Measurements from ENCODE around the gene SH3RF2.
"Not testable (repeated sequence)": the region's sequence is repeated elsewhere in the genome, so short reads cannot be mapped to it uniquely, and the experiment has no call there.

SH3RF2 gene

DNA sequence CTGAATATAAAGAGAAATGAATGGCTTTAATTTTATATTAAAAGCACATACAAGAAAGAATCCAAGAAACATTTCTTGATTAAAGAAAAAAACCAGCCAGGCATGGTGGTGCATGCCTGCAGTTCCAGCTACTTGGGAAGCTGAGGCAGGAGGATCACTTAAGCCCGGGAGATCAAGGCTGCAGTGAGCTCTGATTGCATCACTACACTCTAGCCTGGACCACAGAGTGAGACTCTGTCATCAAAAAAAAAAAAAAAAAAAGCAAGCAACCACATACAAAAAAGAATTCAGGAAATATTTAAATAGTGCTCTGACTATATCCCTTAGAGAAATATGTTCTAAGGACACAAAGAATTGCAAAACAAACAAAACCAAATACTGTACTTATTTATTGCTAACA, 171.5 kb downstream of the SH3RF2 start:
- no peaks in the 10 kb centered on the region for H3K27me3 ChIP-seq (ENCODE audit: control insufficient read depth, insufficient read depth, low read length)
- H3K9me3 ChIP-seq (ENCODE audit: control insufficient read depth, insufficient read depth, low read depth, low read length) = no peaks in the 10 kb centered on the region
- H3K9ac ChIP-seq (ENCODE audit: low read length) = no peak overlapping the region
- H3K4me1 ChIP-seq (ENCODE audit: control insufficient read depth, insufficient read depth, low read length) = no peaks in the 10 kb centered on the region
- no peak overlapping the region for H3K4me3 ChIP-seq (ENCODE audit: low read depth, low read length)
- peaks cover 16% of the 10 kb centered on the region for H3K36me3 ChIP-seq (ENCODE audit: control insufficient read depth, insufficient read depth, low read length)
- no peak overlapping the region for H3K27ac ChIP-seq (ENCODE audit: low read depth, low read length)

DNA sequence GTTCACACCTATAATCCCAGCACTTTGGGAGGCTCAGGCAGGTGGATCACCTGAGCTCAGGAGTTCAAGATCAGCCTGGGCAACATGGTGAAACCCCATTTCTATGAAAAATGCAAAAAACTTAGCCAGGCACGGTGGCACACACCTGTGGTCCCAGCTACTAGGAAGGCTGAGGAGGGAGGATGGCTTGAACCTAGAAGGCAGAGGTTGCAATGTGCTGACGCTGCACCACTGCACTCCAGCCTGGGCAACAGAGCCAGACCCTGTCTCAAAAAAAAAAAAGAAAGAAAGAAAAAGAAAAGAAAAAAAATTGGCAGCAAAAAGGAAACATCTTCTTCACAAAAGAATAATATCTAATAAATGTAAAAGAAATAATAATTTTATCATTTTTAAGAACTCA, 172.5 kb downstream of the SH3RF2 start:
- H3K9ac ChIP-seq (ENCODE audit: low read length); H3K4me1 ChIP-seq (ENCODE audit: control insufficient read depth, insufficient read depth, low read length); H3K27me3 ChIP-seq (ENCODE audit: control insufficient read depth, insufficient read depth, low read length); H3K9me3 ChIP-seq (ENCODE audit: control insufficient read depth, insufficient read depth, low read depth, low read length); H3K27ac ChIP-seq (ENCODE audit: low read depth, low read length); H3K4me3 ChIP-seq (ENCODE audit: low read depth, low read length): not testable (repeated sequence)
- peaks cover 25% of the 10 kb centered on the region for H3K36me3 ChIP-seq (ENCODE audit: control insufficient read depth, insufficient read depth, low read length)

DNA sequence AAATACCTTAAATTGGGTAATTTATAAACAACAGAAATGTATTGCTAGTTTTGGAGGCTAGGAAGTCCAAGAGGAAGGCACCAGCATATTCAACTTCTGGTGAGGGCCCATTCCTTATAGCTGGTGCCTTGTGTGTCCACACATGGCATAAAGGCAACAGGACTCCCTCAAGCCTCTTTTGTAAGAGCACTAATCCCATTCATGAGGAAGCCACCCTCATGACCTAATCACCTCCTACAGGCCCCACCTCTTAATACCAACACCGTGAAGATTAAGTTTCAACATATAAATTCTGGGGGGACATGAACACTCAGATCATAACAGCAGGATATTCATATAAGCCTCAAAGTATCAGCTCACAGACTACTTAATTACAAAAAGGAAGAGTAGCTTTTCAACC, 173.0 kb downstream of the SH3RF2 start:
- Histone ChIP-seq H3K36me3 (ENCODE audit: control insufficient read depth, insufficient read depth, low read length) (peaks cover 30% of the 10 kb centered on the region), H3K4me1 (ENCODE audit: control insufficient read depth, insufficient read depth, low read length) (no peaks in the 10 kb centered on the region), H3K27me3 (ENCODE audit: control insufficient read depth, insufficient read depth, low read length) (no peaks in the 10 kb centered on the region), H3K9ac (ENCODE audit: low read length) (no peak overlapping the region), H3K4me3 (ENCODE audit: low read depth, low read length) (no peak overlapping the region), H3K9me3 (ENCODE audit: control insufficient read depth, insufficient read depth, low read depth, low read length) (no peaks in the 10 kb centered on the region), H3K27ac (ENCODE audit: low read depth, low read length) (no peak overlapping the region)

DNA sequence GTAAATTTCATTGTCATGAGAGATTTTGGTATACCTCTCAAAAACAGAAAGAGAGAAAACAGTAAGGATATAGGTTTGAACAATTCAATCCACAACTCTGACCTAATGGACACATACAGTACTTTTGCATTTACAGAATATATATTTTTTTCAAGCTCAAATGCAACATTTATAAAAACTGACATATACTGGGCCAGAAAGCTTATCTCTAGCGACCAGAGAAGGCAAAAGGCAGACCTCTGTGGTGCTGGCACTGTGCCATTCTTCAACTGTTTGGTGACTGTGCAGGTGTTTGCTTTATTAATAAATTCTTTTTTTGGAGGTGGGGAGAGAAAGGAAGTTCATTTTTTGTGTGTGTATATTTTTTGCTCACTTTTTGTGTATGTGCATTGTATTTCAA, 175.0 kb downstream of the SH3RF2 start:
- no peak overlapping the region for H3K9ac ChIP-seq (ENCODE audit: low read length)
- H3K27ac ChIP-seq (ENCODE audit: low read depth, low read length) = no peak overlapping the region

DNA sequence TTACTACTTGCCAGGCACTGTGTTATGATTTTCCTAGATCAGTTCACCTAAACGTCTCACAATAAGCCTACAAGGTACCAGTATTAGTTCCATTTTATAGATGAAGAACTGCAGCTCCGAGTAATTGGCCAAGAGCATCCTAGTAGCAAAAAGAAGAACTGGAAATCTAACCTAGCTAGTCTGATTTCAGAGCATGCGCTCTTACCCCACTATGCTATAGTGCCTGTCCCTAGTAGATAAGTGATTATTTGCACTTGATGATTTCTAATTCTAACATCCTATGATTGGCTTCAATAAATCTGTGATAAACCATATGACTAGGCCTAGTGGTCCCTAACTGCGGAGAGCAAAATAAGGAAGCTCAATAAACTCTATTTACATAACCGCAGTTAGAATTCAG, 176.1 kb downstream of the SH3RF2 start:
- Histone ChIP-seq H3K36me3 (ENCODE audit: control insufficient read depth, insufficient read depth, low read length) (peaks cover 56% of the 10 kb centered on the region), H3K27me3 (ENCODE audit: control insufficient read depth, insufficient read depth, low read length) (no peaks in the 10 kb centered on the region), H3K27ac (ENCODE audit: low read depth, low read length) (no peak overlapping the region), H3K4me3 (ENCODE audit: low read depth, low read length) (no peak overlapping the region), H3K9me3 (ENCODE audit: control insufficient read depth, insufficient read depth, low read depth, low read length) (no peaks in the 10 kb centered on the region), H3K9ac (ENCODE audit: low read length) (no peak overlapping the region), H3K4me1 (ENCODE audit: control insufficient read depth, insufficient read depth, low read length) (no peaks in the 10 kb centered on the region)

More for the DNA sequence above, 175.0 kb downstream of the SH3RF2 start:
- Histone ChIP-seq H3K4me3 (ENCODE audit: low read depth, low read length) (no peak overlapping the region), H3K27me3 (ENCODE audit: control insufficient read depth, insufficient read depth, low read length) (no peaks in the 10 kb centered on the region), H3K4me1 (ENCODE audit: control insufficient read depth, insufficient read depth, low read length) (no peaks in the 10 kb centered on the region), H3K36me3 (ENCODE audit: control insufficient read depth, insufficient read depth, low read length) (peaks cover 45% of the 10 kb centered on the region), H3K9me3 (ENCODE audit: control insufficient read depth, insufficient read depth, low read depth, low read length) (no peaks in the 10 kb centered on the region)

Data from HUES6 (cell line).